Thyroid gland (tissue), 4 donors: ENCODE results near the gene JUP.

Source experiments
- POLR2A ChIP-seq, 2 donors: fragments of 450-650 bp; IDR thresholded peaks; one replicate each; pipeline ENCODE4 v1.6.1; 2017; ENCODE audit warnings: antibody characterized with exemption in 2 of 2, mild to moderate bottlenecking in 2 of 2, moderate library complexity in 1 of 2
- TF ChIP-seq, protein P1 (sequence below), 6 experiments: fragments of 200-600 bp in 3 of 6; fragments of 450-650 bp in 3 of 6; sonication (generic) in 3 of 6; IDR thresholded peaks; one replicate each; pipeline ENCODE4 v1.5.1; 2016 to 2019; ENCODE audit warnings: antibody characterized with exemption in 6 of 6, mild to moderate bottlenecking in 2 of 6, inconsistent platforms in 1 of 6, moderate library complexity in 1 of 6

- TF ChIP-seq, protein P1, sequence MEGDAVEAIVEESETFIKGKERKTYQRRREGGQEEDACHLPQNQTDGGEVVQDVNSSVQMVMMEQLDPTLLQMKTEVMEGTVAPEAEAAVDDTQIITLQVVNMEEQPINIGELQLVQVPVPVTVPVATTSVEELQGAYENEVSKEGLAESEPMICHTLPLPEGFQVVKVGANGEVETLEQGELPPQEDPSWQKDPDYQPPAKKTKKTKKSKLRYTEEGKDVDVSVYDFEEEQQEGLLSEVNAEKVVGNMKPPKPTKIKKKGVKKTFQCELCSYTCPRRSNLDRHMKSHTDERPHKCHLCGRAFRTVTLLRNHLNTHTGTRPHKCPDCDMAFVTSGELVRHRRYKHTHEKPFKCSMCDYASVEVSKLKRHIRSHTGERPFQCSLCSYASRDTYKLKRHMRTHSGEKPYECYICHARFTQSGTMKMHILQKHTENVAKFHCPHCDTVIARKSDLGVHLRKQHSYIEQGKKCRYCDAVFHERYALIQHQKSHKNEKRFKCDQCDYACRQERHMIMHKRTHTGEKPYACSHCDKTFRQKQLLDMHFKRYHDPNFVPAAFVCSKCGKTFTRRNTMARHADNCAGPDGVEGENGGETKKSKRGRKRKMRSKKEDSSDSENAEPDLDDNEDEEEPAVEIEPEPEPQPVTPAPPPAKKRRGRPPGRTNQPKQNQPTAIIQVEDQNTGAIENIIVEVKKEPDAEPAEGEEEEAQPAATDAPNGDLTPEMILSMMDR (IDR thresholded peaks at IDR 0.05): no peak
- no peak for TF ChIP-seq POLR2A (IDR thresholded peaks at IDR 0.05)
Observed at GRCh38 chr17:41751288-41751687, 35.2 kb downstream of the JUP start.
